OCI-LY3 (cell line): ENCODE results near the gene COPB2.

Source experiments
- H2AFZ ChIP-seq: fragments of 200-600, 300-600 bp; shearing (Covaris generic); 2 replicates; pipeline ENCODE4 v1.6.0; 2014; ENCODE audit warnings: antibody characterized with exemption, low read depth, low read length
- H3K27ac ChIP-seq: fragments of 200-600, 300-600 bp; sonication (generic); 2 replicates; pipeline ENCODE4 v1.5.1; 2014; ENCODE audit warnings: mild to moderate bottlenecking, low read length, moderate library complexity, mixed read lengths
- H3K27me3 ChIP-seq: fragments of 200-600, 300-600 bp; sonication (generic); 2 replicates; pipeline ENCODE4 v1.6.1; 2014; ENCODE audit warnings: low read depth, low read length, mixed read lengths
- H3K36me3 ChIP-seq: fragments of 200-600, 300-600 bp; sonication (generic); replicated peaks from 2 replicates; pipeline ENCODE3; 2014; ENCODE audit warnings: low read depth, low read length, mixed read lengths
- H3K4me1 ChIP-seq: fragments of 300-600, 200-600 bp; sonication (generic); 2 replicates; pipeline ENCODE4 v1.6.1; 2014; ENCODE audit warnings: low read length, mixed read lengths
- H3K4me2 ChIP-seq: fragments of 200-600, 300-600 bp; sonication (generic); 2 replicates; pipeline ENCODE4 v1.6.1; 2014; ENCODE audit warnings: low read length, mixed read lengths
- H3K4me3 ChIP-seq: fragments of 300-600, 200-600 bp; sonication (generic); 2 replicates; pipeline ENCODE4 v1.5.1; 2014; ENCODE audit warnings: antibody characterized with exemption, mild to moderate bottlenecking, low read length, moderate library complexity
- H3K79me2 ChIP-seq: fragments of 300-600, 200-600 bp; shearing (Covaris generic); 2 replicates; pipeline ENCODE4 v1.6.1; 2014; ENCODE audit warnings: mild to moderate bottlenecking, low read length, mixed read lengths
- H3K9ac ChIP-seq: fragments of 300-600, 200-600 bp; shearing (Covaris generic); 2 replicates; pipeline ENCODE4 v1.6.0; 2014; ENCODE audit warnings: mild to moderate bottlenecking, low read length, moderate library complexity
- H3K9me3 ChIP-seq: fragments of 200-600, 300-600 bp; shearing (Covaris generic); 2 replicates; pipeline ENCODE4 v1.6.1; 2014; ENCODE audit warnings: low read length, mixed read lengths; ENCODE audit not compliant: insufficient read depth
- H4K20me1 ChIP-seq: fragments of 200-600, 300-600 bp; sonication (generic); 2 replicates; pipeline ENCODE4 v1.6.1; 2016; ENCODE audit warnings: low read length, mixed read lengths; ENCODE audit not compliant: insufficient read depth
- CTCF ChIP-seq: fragments of 200-600, 300-600 bp; sonication (generic); IDR thresholded peaks from 2 replicates; pipeline ENCODE4 v1.5.1; 2014; ENCODE audit warnings: antibody characterized with exemption, low read length, low read depth
- EZH2phosphoT487 ChIP-seq: fragments of 200-600 bp; shearing (Covaris generic); IDR thresholded peaks from 2 replicates; pipeline ENCODE4 v1.6.1; 2018; ENCODE audit warnings: antibody characterized with exemption, mixed run types, low read depth

COPB2 gene

DNA sequence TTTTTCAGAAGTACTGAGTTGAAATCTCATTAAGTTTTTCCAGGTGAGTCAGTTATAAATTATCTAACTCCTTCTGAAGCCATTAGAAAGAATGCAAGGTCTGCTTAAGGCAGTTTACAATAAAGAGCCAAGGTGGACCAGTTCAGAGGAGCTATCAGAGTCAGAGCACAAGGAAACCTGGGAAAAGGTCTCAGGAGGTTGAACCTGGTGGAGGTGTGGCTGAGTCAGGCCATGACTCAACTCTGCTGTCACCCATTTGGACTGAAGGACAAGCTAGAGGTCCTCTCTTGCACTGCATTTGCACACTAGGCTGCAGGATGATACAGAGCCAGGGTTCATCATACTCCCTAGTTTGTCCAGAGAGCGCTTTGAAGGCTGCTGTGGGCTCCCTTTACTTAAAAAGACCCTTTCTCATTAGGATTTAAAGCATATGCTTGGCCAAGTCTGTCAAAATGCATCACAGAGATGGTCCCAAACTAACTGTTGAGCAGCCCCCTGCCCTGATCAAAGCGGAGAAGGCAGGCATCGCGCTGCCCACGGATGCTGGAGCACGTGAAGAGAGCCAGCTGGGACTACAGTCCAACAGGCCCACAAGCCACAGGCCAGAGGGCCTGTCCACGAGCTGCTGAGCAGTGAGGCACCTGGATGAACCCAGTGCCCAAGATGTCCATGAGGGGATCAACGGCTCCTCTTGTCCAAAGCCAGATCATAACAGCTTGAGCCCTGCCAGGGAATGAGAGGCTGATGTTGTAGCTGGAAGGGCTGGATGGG lies 71.6 kb downstream of the COPB2 start:
- Histone ChIP-seq H3K4me2 (no peak overlapping the region), H3K27me3 (peaks cover 37% of the 10 kb centered on the region), H3K9ac (no peak overlapping the region), H3K27ac (no peak overlapping the region), H4K20me1 (no peaks in the 10 kb centered on the region), H3K79me2 (no peaks in the 10 kb centered on the region), H3K36me3 (no peaks in the 10 kb centered on the region), H3K4me1 (no peaks in the 10 kb centered on the region), H3K4me3 (no peak overlapping the region), H2AFZ (no peak overlapping the region), H3K9me3 (no peaks in the 10 kb centered on the region)
- TF ChIP-seq CTCF (no peak), EZH2phosphoT487 (no peak)

DNA sequence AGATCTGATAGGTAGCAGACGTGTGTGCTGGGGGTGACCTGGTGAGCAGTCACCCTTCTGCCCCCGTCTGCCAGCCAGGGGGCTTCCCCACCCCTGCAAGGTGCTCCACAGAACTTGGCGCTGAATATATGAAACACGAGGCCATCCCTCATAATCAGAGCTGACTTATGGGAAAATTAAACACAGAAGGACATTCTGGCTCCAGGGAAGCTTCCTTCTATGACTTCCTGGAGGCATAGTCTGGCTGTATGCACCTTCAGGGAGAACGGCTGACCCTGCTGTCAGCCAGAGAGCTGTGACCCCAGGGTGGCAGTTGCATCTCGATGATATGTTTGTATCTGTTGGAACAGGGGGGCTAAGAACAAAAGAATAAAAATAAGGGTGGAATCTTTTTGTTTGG lies 72.2 kb downstream of the COPB2 start:
- Histone ChIP-seq H3K9me3 (no peaks in the 10 kb centered on the region), H3K9ac (no peak overlapping the region), H3K4me1 (no peaks in the 10 kb centered on the region), H3K27me3 (peaks cover 37% of the 10 kb centered on the region), H3K4me3 (no peak overlapping the region), H3K36me3 (no peaks in the 10 kb centered on the region), H3K4me2 (no peak overlapping the region), H3K27ac (no peak overlapping the region), H4K20me1 (no peaks in the 10 kb centered on the region), H3K79me2 (no peaks in the 10 kb centered on the region), H2AFZ (no peak overlapping the region)
- TF ChIP-seq EZH2phosphoT487 (no peak), CTCF (no peak)

DNA sequence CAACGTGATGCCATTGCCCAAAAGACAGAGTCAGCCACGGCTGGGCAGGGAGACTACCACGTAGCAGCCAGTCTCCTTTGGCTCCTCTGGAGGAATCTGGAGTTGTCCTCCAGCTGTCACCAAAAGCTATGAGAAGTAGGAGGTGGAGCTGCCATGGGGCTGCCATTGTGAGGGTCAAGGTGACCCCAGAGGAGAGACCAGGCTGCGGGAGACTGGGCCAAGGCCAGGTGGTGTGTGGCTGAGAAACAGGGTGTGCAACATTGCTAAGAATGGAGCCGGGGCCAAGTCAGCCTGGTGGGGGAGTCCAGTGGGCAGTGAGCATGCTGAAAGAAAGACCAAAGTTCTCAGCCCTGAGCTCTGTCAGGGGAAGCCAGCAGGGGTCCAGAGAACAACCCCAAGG lies 75.5 kb downstream of the COPB2 start:
- Histone ChIP-seq H3K27me3 (peaks cover 20% of the 10 kb centered on the region), H3K4me3 (no peak overlapping the region), H3K27ac (no peak overlapping the region), H3K9ac (no peak overlapping the region), H3K4me1 (no peaks in the 10 kb centered on the region), H3K79me2 (no peaks in the 10 kb centered on the region), H2AFZ (no peak overlapping the region), H4K20me1 (no peaks in the 10 kb centered on the region), H3K36me3 (no peaks in the 10 kb centered on the region), H3K4me2 (no peak overlapping the region), H3K9me3 (no peaks in the 10 kb centered on the region)
- TF ChIP-seq EZH2phosphoT487 (no peak), CTCF (no peak)

GRCh38 chr3:139312959-139313358 lies 76.5 kb downstream of the COPB2 start:
- TF ChIP-seq CTCF (no peak), EZH2phosphoT487 (no peak)
- Histone ChIP-seq H3K4me2 (no peak overlapping the region), H3K9ac (no peak overlapping the region), H3K79me2 (no peaks in the 10 kb centered on the region), H3K36me3 (no peaks in the 10 kb centered on the region), H3K27me3 (peaks cover 20% of the 10 kb centered on the region), H4K20me1 (no peaks in the 10 kb centered on the region), H2AFZ (no peak overlapping the region), H3K9me3 (no peaks in the 10 kb centered on the region), H3K4me3 (no peak overlapping the region), H3K27ac (no peak overlapping the region), H3K4me1 (no peaks in the 10 kb centered on the region)
